ENCODE results near the gene B3GNT9. TPM values are rescaled to one million over a fixed set of nuclear protein-coding genes. Genes with fewer than 3 reads are reported as not detected.

The B3GNT9 gene
- total RNA-seq, 2 donors from 2014 or later = 7.2 to 11.0 TPM

GRCh38 chr16:67144943-67145342 lies 5.9 kb downstream of the B3GNT9 start:
- no peak overlapping the region for H3K4me3 ChIP-seq (ENCODE audit: low read length)
- peaks cover 4% of the 10 kb centered on the region for H3K27me3 ChIP-seq (ENCODE audit: control insufficient read depth, insufficient read depth, low read length, poor library complexity, severe bottlenecking)
- DNase-seq = no peak
- H3K4me1 Mint-ChIP-seq = no peaks in the 10 kb centered on the region
- no peak for TF ChIP-seq CTCF (conservative IDR thresholded peaks at IDR 0.05)
- 67 to 92% methylated on average over 1 to 2 of the region's 2 CpGs for WGBS, 2 experiments (ENCODE audit: insufficient coverage in 1 of 2, insufficient read length in 1 of 2)
- H3K27ac Mint-ChIP-seq = no peak overlapping the region
- peaks cover 8% of the 10 kb centered on the region for H3K27me3 Mint-ChIP-seq (ENCODE audit: insufficient read depth)
- H3K9me3 Mint-ChIP-seq = no peaks in the 10 kb centered on the region
- H3K36me3 ChIP-seq (ENCODE audit: control insufficient read depth, insufficient read depth, low read length) = peaks cover 71% of the 10 kb centered on the region
- H3K9me3 ChIP-seq (ENCODE audit: control insufficient read depth, low read length) = no peaks in the 10 kb centered on the region
- H3K36me3 Mint-ChIP-seq (ENCODE audit: low read depth) = peaks cover 75% of the 10 kb centered on the region
- H3K9ac ChIP-seq (ENCODE audit: extremely low read depth, low read length, poor library complexity, severe bottlenecking) = no peak overlapping the region
- no peak overlapping the region for H3K4me3 Mint-ChIP-seq
- no peak overlapping the region for H3K27ac ChIP-seq (ENCODE audit: low read depth, low read length)
- no peaks in the 10 kb centered on the region for H3K4me1 ChIP-seq (ENCODE audit: control insufficient read depth, insufficient read depth, low read length)

- no peak for DNase-seq
- Mint-ChIP-seq H3K36me3 (ENCODE audit: low read depth) (peaks cover 71% of the 10 kb centered on the region), H3K4me3 (no peak overlapping the region), H3K4me1 (no peaks in the 10 kb centered on the region), H3K9me3 (no peaks in the 10 kb centered on the region), H3K27me3 (ENCODE audit: insufficient read depth) (no peaks in the 10 kb centered on the region), H3K27ac (no peak overlapping the region)
- Histone ChIP-seq H3K27ac (ENCODE audit: low read depth, low read length) (no peak overlapping the region), H3K9ac (ENCODE audit: extremely low read depth, low read length, poor library complexity, severe bottlenecking) (no peak overlapping the region), H3K9me3 (ENCODE audit: control insufficient read depth, low read length) (no peaks in the 10 kb centered on the region), H3K27me3 (ENCODE audit: control insufficient read depth, insufficient read depth, low read length, poor library complexity, severe bottlenecking) (no peaks in the 10 kb centered on the region), H3K4me3 (ENCODE audit: low read length) (no peak overlapping the region), H3K36me3 (ENCODE audit: control insufficient read depth, insufficient read depth, low read length) (peaks cover 70% of the 10 kb centered on the region), H3K4me1 (ENCODE audit: control insufficient read depth, insufficient read depth, low read length) (no peaks in the 10 kb centered on the region)
- TF ChIP-seq CTCF (conservative IDR thresholded peaks at IDR 0.05) = no peak
- 95 to 100% methylated on average over 1 to 9 of the region's 9 CpGs for WGBS, 2 experiments (ENCODE audit: insufficient coverage in 1 of 2, insufficient read length in 1 of 2)
Measured at GRCh38 chr16:67142342-67142741, 8.5 kb downstream of the B3GNT9 start.

GRCh38 chr16:67141391-67141790 lies 9.4 kb downstream of the B3GNT9 start:
- H3K4me3 Mint-ChIP-seq = no peak overlapping the region
- H3K27me3 Mint-ChIP-seq (ENCODE audit: insufficient read depth) = no peaks in the 10 kb centered on the region
- no peak for DNase-seq
- no peak overlapping the region for H3K4me3 ChIP-seq (ENCODE audit: low read length)
- H3K27ac Mint-ChIP-seq = no peak overlapping the region
- H3K9me3 Mint-ChIP-seq = no peaks in the 10 kb centered on the region
- no peaks in the 10 kb centered on the region for H3K4me1 Mint-ChIP-seq
- no peaks in the 10 kb centered on the region for H3K4me1 ChIP-seq (ENCODE audit: control insufficient read depth, insufficient read depth, low read length)
- peaks cover 72% of the 10 kb centered on the region for H3K36me3 Mint-ChIP-seq (ENCODE audit: low read depth)
- 92 to 94% methylated on average over 10 to 13 of the region's 13 CpGs for WGBS, 2 experiments (ENCODE audit: insufficient coverage in 1 of 2, insufficient read length in 1 of 2)
- no peak overlapping the region for H3K27ac ChIP-seq (ENCODE audit: low read depth, low read length)
- TF ChIP-seq CTCF (conservative IDR thresholded peaks at IDR 0.05) = no peak
- peaks cover 78% of the 10 kb centered on the region for H3K36me3 ChIP-seq (ENCODE audit: control insufficient read depth, insufficient read depth, low read length)
- H3K27me3 ChIP-seq (ENCODE audit: control insufficient read depth, insufficient read depth, low read length, poor library complexity, severe bottlenecking) = no peaks in the 10 kb centered on the region
- H3K9ac ChIP-seq (ENCODE audit: extremely low read depth, low read length, poor library complexity, severe bottlenecking) = no peak overlapping the region
- H3K9me3 ChIP-seq (ENCODE audit: control insufficient read depth, low read length) = no peaks in the 10 kb centered on the region
